AG04449 (cell line): ENCODE data around the gene ATXN7L1.

Experiments used
- CTCF ChIA-PET: fragments of 350-600 bp; formaldehyde crosslinking; extraction: SDS; loops from one replicate; lab custom pipeline; 2021; ENCODE audit warnings: antibody characterized with exemption; lab: Yijun Ruan, JAX
- POLR2A ChIA-PET: fragments of 400-600, 350-600 bp; formaldehyde crosslinking; extraction: SDS; loops from one replicate; lab custom pipeline; 2020; ENCODE audit warnings: antibody characterized with exemption, inconsistent platforms; lab: Yijun Ruan, JAX
- DNase-seq: peaks from one replicate; pipeline ENCODE4 v3.0.0-alpha.2; 2010; ENCODE audit warnings: low read depth, low spot score
- H3K4me3 ChIP-seq: 2 replicates; pipeline ENCODE4 v1.5.1; 2011; ENCODE audit warnings: low read depth, mild to moderate bottlenecking, control low read depth, low read length
- CTCF ChIP-seq: IDR thresholded peaks from one replicate; pipeline ENCODE4 v1.5.1; 2011; ENCODE audit warnings: mild to moderate bottlenecking, moderate library complexity, low read length, control low read depth, inconsistent platforms; ENCODE audit not compliant: insufficient read depth; ENCODE audit errors: missing control alignments

ATXN7L1 gene

GRCh38 chr7:105647591-105647990, 228.8 kb downstream of the ATXN7L1 start:
- no peak for DNase-seq
- ChIA-PET CTCF (interaction anchor here (1.2 to 8.7 kb wide), 3 partner anchors 8 to 395 kb away, joined by 3 to 93 read pairs (median 7); no protein-coding TSS in a partner anchor), POLR2A (no interaction called here)
- no peak overlapping the region for H3K4me3 ChIP-seq
- no peak for TF ChIP-seq CTCF

- TF ChIP-seq CTCF, result no peak
- ChIA-PET CTCF (interaction anchor here (1.2 kb wide), 1 partner anchor 12 kb away, joined by 4 read pairs; no protein-coding TSS in a partner anchor), POLR2A (no interaction called here)
- no peak overlapping the region for H3K4me3 ChIP-seq
- no peak for DNase-seq
Measured at GRCh38 chr7:105644937-105645336, 231.5 kb downstream of the ATXN7L1 start.

GRCh38 chr7:105643851-105644250, 232.5 kb downstream of the ATXN7L1 start:
- CTCF ChIA-PET, result interaction anchor here (1.0 to 1.5 kb wide), 4 partner anchors 9 to 366 kb away, joined by 3 to 5 read pairs (median 3); no protein-coding TSS in a partner anchor
- H3K4me3 ChIP-seq, result no peak overlapping the region
- TF ChIP-seq CTCF, result no peak
- DNase-seq, result no peak
- POLR2A ChIA-PET, result interaction anchor here (0.6 kb wide), 1 partner anchor 67 kb away, joined by 4 read pairs; no protein-coding TSS in a partner anchor

- H3K4me3 ChIP-seq, result no peak overlapping the region
- peak; percentile 0 for TF ChIP-seq CTCF
- POLR2A ChIA-PET, result no interaction called here
- CTCF ChIA-PET, result interaction anchor here (1.0 to 1.5 kb wide), 4 partner anchors 8 to 366 kb away, joined by 3 to 5 read pairs (median 3); no protein-coding TSS in a partner anchor
- DNase-seq, result no peak
Measured at GRCh38 chr7:105643384-105643783, 233.0 kb downstream of the ATXN7L1 start.

GRCh38 chr7:105642264-105642663, 234.1 kb downstream of the ATXN7L1 start:
- CTCF ChIA-PET, result interaction anchor here (0.5 kb wide), 1 partner anchor 44 kb away, joined by 3 read pairs; no protein-coding TSS in a partner anchor

More at GRCh38 chr7:105642264-105642663, 234.1 kb downstream of the ATXN7L1 start:
- POLR2A ChIA-PET, result no interaction called here
- no peak overlapping the region for H3K4me3 ChIP-seq
- DNase-seq, result no peak
- TF ChIP-seq CTCF, result no peak
